Glomerular visceral epithelial cell (primary cell): ENCODE data around the gene WNK1.
"Not testable (repeated sequence)": the region's sequence is repeated elsewhere in the genome, so short reads cannot be mapped to it uniquely, and the experiment has no call there.

ENCODE experiments used
- DNase-seq: peaks from one replicate; pipeline ENCODE4 v3.0.0-alpha.2; 2016; ENCODE audit errors: extremely low spot score

Gene WNK1

DNA sequence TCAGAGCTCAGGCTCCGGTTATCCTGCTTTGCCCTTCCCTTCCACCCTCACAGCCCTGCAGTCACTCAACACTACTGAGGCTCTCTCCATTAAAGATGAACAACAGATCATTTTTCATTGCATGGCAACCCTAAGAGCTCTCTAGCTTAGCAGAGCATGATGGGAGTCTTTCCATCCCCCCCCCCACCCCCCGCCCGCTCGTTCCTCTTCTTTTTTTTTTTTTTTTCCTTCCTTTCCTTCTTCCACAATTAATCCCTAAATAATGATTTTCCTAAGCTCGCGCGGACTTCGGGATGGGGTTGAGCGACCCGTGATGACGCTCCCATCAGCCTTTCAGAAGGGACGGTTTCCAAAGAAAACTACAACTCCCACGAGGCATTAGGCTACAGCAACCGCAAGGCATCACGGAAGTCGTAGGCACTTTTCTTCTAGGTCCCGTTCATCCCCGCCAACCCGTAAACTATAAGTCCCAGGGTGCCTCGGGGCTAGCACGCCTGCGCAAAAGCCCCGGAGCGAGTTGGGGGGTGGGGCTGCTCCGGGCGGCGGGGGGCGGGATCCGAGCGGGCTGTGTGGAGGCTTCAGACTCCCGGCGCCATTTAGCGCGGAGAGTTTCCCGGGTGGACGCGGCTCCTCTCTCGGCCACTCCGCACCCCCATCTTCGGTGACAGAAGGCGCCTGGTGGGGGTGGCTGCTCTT, at the start of gene WNK1:
WNK1 (plus strand) TSS at position 581 of the 696 bp plus-strand sequence. CDS start 987 bp downstream, outside the sequence.
- peak; percentile 98 for DNase-seq

DNA sequence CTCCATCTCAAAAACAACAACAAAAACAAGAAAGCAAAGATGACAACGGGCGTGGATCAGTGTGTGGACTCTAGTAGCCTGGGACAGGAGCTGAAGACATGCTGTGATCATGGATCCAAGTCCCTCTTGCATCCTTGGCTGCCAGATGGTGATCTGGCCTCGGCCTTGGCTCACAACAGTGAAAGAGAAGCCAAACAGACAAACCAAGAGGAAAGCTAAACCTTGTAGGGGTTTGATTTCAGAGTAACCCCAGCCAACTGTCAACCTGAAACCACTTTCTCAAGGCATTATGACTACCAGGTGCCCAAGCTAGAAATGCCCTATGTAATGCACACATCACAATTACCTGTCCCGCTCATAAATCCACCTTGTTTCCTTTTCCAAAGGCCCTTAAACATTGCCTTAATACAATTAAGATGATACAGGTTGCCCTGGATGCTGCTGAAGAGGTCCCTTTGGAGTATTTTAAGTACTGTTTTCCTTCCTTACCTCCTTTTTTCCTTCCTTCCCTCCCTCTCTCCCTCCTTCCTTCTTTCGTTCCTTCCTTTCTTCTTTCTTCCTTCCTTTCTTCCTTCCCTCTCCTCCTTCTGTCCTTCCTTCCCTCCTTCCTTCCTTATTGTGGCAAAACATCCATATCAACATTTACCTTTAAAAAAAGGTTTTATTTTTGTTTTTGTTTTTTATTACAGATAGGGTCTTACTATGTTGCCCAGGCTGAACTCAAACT, 47.7 kb upstream of the WNK1 start:
- DNase-seq = no peak

DNA sequence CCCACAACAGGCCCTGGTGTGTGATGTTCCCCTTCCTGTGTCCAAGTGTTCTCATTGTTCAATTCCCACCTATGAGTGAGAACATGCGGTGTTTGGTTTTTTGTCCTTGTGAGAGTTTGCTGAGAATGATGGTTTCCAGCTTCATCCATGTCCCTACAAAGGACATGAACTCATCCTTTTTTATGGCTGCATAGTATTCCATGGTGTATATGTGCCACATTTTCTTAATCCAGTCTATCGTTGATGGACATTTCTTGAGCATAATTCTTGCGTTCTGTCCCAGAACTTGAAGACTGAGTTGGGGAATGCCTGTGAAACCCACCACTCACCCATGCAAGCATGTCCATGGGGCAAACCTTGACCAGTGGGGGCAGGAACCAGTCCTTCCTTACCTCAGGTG, 44.3 kb upstream of the WNK1 start:
- DNase-seq = not testable (repeated sequence)

DNA sequence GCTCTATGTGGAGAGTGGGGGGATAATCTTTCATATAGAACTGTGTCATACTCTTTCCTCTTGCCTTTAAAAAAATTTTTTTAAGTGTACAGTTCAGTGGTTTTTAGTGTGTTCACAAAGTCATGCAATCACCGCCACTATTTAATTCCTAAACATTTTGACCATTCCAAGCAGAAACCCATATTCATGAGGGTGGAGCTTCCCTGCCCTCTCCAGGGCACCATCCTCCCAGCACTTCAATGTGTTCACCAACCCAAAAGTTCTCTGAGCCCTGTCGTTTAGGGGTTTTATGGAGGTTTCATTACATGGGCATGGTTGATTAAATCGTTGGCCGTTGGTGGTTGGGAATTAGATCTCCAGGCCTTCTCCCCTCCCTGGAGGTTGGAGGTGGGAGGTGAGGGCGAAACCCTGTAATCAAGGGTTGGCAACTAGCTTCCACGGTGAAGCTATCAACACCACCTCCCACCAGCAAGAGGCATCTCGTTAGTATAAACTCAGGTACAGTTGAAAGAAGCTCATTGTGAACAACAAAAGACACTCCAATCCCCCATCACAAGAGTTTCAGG, 42.8 kb upstream of the WNK1 start:
- no peak for DNase-seq

DNA sequence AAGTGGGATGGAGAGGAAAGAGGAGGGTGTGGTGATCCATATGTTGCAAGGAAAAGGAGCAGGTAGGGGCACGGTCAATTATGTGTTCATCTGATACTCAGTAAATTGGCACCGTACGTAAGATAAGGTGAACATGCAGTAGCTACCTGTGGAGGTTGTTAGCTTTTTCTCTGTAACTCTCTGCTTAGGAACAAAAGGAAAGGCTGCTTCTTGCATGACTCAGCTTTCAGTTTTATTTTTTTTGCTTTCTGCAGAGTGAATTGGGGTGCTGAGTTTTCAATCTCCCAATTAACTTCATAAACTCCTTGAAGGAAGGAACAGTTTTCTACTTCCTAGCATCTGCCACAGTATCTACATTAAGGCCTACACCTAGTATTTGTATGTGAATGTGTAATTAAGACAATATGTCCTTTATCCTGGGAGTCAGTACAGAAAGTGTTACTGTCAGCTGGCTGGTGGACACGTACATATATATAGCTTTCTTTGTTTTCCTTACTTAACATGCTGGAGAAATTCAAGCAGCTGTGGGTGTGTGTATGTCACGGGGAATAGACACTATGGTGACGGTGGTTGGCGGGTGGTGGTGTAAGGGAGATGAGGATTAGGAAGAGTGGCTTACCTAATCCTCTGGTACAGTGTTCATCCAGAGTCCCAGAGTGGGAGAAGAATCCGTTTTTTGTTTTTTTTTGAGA, 40.1 kb upstream of the WNK1 start:
- DNase-seq = no peak

DNA sequence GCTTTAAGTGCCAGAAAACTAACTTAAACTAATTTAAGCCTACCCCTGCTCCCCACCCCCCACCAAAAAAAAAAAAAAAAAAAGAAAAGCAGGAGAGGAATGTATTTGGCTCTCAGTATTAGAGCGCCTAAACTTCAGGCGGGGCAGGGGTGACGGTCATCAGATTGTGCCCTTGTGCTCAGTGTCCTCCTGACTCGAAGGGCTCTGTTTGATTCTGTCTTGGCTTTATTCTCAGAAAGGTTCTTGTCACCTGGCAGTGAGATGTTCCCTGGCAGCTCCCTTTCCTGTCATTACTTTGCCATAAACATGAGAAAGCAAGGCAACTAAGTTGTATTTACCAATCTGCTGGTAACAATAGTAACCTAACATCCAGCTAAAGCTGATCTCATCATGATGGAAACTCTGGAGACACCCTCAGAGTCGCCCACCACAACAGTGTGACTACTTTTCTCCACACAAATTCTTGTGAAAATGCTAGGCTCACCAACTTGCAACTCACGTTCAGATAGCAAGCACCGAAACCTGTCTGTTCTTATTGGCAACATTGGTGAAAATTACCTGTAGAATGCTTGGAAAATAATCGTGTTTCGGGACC, 39.0 kb upstream of the WNK1 start:
- DNase-seq = no peak

DNA sequence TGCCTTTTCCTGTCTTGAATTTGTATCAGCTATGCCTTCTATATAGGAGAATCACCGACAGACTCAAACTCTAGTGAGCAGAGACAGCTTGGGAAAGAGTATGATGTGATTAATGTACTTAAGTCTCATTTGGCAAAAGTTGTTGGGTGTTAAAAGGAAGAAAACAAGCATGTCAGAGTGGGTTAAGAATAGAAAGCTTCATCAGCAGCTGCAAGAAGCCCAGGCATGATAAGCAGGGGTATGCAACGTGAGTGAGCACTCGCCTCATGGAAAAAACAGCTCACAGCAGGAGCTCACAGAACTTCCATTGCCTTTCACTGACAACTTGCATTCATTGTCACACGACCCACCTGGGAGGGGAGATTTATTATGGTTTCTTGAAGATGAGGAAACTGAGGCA, 35.9 kb upstream of the WNK1 start:
- no peak for DNase-seq

DNA sequence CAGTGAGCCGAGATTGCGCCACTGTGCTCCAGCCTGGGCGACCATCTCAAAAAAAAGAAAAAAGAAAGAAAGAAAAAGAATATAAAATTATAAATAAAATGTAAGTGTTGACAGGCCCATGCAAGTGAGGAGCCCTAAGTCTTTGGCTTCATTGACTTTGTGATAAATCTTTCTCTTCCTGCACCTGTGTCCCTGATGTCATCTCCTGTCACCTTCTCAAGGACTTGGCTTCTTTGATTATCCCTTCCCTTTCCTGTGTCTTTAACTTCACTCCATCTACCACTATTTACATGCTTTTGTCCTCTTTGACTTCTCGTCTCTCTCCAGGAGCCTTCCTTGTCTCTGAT, 33.6 kb upstream of the WNK1 start:
- no peak for DNase-seq

DNA sequence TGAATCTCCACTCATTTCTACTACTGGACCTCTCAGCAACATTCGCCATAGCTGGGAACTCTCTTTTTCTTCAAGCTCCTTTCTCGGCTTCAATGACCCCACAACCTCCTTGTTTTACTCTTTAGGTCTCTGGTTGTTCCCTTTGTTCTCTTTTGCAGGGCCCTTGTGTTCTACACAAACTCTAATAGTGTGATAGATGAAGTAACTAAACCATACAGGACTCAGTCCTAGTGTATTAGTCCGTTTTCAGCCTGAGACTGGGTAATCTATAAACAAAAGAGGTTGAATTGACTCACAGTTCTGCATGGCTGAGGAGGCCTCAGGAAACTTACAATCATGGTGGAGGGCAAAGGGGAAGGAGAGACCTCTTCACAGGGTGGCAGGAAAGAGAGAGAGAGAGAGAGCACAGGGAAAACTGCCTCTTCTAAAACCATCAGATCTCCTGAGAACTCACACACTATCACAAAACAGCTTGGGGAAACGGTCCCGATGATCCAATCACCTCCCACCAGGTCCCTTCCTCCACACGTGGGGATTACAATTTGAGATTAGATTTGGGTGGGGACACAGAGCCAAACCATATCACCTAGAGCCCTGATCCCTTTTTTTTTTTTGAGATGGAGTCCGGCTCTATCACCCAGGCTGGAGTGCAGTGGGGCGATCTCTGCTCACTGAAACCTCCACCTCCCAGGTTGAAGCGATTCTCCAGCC, 32.0 kb upstream of the WNK1 start:
- DNase-seq = no peak

DNA sequence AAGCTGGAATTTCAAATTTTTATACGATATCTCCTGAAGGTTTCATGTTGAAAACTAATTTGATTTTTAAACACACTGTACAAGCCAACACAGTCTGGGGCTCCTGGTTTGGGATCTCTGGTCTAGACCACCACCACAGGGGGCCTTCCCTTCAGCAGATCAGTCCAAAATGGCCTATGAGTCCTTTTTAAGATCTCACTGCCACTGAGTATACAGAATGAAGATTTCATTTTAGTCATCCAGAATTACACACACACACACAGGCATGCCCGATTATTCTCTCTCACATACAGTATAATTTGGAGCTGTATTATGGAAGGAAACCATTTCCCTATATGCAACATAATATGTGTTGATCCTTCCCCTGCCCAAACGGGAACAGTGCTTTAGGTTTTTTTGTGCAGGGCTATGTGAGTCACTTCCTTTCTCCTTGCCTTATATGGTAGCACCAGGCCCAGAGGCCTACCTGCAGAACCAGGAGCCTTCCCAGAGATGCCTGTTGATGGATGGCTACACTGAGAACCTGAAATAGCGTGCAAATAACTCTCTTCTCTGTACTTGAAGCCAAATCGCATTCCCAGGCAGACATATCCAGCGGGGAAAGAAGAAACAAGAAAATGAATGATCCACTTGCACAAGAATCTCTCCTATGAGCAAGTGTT, 28.1 kb upstream of the WNK1 start:
- no peak for DNase-seq

DNA sequence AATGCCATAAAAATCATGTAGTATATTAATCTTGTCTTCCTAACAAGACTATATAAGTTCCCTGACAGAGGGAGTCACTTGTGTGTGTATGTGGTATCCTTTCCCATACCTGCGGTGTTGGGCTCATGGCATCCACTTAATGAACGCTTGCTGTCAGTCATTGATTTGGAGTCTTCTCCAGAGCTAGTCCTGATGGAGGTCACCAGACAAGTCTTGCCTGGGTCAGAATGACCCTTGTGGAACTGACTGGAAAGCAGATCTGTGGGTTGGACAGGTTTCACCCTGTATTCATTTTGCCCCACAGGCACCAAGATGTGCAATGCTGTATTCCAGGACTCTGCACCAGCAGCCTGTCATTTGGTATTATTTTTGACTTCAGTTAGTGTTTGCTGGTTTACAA, 27.3 kb upstream of the WNK1 start:
- DNase-seq = no peak

DNA sequence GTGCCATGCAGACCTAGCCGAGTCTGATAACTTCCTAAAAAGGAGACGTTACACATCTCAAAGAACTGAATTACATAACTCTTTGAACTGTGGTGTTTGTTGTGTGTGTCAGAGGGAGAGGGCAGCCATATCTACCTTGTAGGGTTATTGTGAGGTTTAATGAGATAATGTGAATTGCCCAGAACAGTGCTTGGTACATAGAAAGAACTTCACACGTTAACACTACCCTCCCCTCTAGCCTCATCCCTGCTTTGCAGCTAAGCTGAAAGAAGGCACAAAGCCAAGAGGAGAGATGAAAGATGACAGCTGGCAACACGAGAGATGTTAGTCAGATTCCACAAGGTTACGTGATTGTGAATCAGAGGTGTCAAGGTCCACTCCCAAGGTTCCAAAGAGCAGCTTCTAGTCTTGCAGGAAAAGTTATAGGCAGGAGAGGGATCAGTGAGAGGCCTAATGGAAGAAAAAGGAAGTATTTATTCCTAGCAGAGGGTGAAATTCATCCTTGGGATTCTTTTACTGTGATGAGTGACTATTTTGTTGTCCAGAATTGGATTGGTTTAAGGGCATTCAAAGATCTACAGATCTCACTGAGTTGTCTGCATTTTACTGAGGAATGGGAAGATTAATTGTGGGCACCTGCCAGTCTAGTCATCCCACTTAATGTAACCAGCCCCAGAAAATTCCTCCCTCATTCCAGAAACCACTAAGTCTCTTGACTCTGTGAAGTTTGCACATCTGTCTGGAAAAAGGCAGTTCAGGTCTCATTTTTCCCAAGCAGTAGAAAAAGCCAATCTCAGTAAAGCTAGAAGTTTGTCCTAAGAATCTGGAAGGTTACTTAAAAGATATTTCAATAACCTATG, 25.9 kb upstream of the WNK1 start:
- peak; percentile 57 for DNase-seq

DNA sequence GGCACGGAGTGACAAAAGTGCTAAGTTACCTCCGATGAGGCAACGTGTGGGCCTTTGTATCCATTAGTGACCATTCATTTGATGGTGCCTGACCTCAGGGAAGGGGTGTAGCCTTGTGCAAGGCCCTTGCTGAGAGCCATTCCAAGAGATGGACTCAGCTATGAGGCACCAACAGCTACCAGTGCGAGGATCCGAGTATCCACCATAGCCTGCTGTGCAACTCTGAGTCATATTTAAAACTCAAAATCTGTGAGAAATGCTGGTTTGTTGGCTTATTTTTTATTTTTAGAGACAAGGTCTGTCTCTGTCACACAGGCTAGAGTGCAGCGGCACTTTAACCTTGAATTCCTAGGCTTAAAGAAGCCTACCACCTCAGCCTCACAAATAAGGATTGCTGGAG, 25.1 kb upstream of the WNK1 start:
- no peak for DNase-seq

DNA sequence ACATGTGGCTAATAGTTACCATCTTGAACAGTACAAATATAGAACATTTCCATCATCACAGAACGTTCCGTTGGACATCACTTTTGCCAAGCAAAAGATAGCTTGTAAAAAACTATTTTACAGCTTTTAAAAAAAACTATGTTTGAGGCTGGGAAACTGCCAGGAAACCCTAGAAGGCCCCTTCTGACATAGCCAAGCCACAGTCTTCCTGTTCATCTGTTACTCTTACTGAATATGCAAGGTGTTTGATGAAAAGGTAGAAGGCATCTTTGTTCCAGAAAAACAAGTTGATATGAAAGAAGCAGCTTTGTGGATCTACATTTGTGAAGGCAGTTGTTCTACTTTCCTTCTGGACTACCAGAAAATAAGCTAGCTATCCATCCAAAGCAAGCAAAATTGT, 23.6 kb upstream of the WNK1 start:
- DNase-seq = no peak

DNA sequence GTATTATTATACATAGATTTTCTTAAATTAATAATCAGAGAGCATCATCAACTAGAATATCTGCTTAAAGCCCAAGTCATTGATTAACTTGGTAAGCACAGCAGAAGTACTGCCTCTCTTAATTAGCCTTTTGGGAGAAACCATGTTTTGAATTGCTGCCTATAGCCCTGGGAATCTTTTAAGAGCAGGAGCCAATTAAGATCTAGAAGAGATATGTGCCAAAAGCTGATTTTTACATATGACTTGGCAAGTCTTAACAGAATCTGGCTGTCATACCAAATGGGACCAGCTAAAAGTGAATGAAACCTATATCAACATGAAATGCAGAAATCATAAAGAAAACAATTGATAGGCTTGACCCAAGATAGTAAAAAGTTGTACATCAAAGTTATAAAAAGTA, 23.2 kb upstream of the WNK1 start:
- no peak for DNase-seq

DNA sequence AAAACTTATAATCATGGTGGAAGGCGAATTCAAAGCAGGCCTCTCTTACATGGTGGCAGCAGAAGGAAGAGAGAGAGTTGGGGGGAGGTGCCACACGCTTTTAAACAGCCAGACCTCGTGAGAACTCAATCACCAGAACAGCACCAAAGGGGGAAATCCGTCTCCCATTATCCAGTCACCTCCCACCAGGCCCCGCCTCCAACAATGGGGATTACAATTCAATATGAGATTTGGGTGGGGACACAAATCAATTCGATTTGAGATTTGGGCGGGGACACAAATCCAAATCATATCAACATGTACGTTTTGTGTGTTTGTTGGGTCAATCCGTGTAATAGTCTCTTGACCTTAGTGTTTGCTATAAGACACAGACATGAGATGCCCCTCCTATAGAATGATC, 21.8 kb upstream of the WNK1 start:
- no peak for DNase-seq

DNA sequence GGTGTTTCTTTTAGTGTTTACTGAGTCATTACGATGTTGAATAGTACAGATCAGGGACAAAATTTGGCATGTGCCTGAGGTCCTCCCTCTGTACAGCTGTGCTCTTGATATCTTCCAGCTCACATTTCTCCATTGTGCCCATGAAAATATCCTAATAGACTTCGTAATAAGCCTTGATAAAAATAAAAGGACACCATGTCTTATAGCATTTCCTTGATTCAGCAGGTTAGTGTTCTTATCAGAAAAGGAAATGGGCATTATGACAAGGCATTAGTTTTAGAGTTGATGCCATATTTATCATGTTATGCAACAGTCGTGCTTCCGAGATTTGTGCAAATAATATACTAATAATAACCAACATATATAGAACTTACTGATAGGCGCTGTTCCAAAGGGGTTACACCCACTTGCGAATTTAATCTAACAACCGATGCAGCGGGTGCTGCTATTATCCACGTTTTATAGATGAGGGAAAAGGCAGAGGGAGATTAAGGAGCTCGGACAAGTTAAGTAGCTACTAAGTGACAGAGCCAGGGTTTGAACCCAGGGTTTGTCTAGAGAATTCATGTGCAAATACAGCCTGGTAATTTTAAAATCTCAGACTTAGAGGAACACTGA, 15.1 kb upstream of the WNK1 start:
- DNase-seq = no peak

DNA sequence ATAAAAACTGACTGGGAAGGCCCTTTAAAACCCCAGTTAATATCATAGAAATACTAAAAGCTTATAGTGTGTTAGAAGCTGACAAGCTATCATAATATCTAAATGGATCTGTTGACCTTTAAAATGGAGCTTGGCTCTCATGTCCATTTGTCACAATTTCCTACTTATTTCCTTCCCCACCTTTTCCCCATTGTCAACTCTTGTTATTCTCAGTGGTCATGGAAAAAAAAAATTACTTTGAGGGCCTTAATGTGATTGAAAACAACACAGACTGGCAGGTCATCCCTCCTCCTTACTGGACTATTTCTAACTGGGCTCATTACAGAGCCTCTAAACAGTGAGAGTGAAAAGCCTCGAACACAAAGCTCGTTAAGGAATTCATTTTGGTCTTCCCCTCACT, 13.7 kb upstream of the WNK1 start:
- no peak for DNase-seq

DNA sequence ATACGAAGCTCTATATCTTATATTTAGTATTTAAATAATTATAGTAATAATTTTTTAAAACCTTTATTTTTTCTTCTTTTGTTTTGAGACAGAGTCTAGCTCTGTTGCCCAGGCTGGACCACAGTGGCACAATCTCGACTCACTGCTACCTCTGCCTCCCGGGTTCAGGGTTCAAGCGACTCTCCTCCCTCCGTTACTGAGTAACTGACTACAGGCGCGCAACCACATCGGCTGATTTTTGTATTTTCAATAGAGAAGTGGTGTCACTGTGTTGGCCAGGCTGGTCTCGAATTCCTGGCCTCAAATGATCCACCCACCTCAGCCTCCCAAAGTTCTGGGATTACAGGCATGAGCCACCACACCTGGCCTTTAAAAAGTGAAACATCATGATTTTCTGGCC, 13.0 kb upstream of the WNK1 start:
- DNase-seq = no peak

DNA sequence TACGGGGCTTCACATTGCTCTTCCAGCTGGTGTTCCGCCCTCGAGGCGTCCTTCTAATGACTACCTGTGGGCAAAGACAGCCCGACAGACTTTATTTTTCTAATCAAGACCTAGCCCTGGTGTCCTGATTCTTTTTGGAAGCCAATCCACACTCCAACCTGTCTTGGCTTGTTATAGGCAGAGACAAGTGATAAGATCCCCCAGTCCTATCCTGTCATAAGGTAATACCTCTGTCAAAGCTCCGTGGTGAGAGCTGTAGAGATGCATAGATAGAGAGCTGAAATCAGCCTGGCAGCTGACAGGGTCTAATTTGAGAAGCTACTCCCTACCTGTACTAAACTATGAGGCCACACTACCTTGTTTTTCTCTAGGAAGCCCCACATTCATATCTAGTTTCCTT, 11.5 kb upstream of the WNK1 start:
- DNase-seq = no peak
